ENCODE measurements around the gene ICAM3.

DNA sequence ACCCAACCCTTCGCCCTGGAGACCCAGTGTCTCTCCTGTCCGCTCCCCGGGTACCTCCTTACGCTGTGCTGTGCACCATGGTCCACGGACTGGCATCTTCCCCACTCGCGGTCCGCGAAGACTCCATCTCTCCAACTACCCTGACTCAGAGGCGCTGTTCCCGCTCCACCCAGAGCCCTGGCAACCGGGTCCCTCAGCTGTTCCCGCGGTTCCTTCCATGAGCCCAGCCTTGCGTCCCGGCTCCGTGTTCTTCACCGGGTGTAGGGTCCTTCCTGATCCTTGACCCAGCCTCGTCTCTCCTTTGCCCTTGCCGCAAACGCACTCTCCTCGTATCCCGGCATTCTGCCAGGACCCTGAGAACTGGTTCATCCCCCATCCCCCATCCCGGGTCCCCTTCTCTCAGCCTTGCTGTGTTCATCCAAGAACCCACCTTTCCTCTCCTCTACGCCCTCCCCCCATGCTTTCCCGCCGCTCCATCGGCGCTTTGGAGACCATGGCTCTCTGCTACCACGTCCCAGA, 49.0 kb downstream of the ICAM3 start:
- TF ChIP-seq EP300 (IDR thresholded peaks at IDR 0.05) (no peak), POLR2AphosphoS5 (IDR thresholded peaks at IDR 0.05) (no peak)
